HG03025 (cell line): ENCODE measurements around the gene PRDX6.

Experiments used
- ATAC-seq: cut with Tn5 transposase; IDR thresholded peaks from one replicate; pipeline ENCODE4 v1.9.1; 2021; ENCODE audit warnings: mild to moderate bottlenecking, moderate library complexity; ENCODE audit not compliant: unreplicated experiment, low FRiP score

PRDX6 gene

DNA sequence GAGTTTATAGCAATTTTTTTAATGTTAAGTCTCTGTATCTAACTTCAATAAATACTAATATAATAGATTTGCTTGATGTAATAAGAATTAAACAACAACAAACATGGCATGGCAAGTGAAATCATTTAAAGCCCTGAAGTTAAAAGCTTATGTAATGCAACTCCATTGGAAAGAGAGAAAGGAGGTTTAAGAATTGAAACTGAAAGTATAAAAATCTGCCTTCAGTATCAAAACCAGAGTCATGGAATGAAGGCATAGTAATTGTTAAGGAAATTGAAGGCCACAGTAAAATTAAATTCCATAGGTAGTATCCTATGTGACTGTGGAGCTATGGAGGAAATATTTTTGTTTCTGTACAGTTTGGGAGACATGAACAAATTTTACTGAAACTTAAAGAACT lies 55.1 kb downstream of the PRDX6 start:
- no peak for ATAC-seq

GRCh38 chr1:173536223-173536622 lies 59.1 kb downstream of the PRDX6 start:
- ATAC-seq, result no peak
